Suprapubic skin (tissue), 4 donors: ENCODE results near the gene TOGARAM1. TPM values are rescaled to one million over a fixed set of nuclear protein-coding genes. Genes with fewer than 3 reads are reported as not detected.

Source experiments
- DNase-seq, 2 donors: peaks; one replicate each; pipeline ENCODE4 v3.0.0-alpha.2; 2019; ENCODE audit warnings: low spot score in 2 of 2
- H3K27ac ChIP-seq: fragments of 200-600 bp; sonication (generic); one replicate; pipeline ENCODE4 v1.5.1; 2019
- H3K27me3 ChIP-seq: fragments of 200-600 bp; sonication (generic); one replicate; pipeline ENCODE4 v1.5.1; 2019
- H3K36me3 ChIP-seq: fragments of 200-600 bp; sonication (generic); one replicate; pipeline ENCODE4 v1.5.1; 2019
- H3K4me1 ChIP-seq: fragments of 200-600 bp; sonication (generic); one replicate; pipeline ENCODE4 v1.5.1; 2019
- H3K4me3 ChIP-seq: fragments of 200-600 bp; sonication (generic); one replicate; pipeline ENCODE4 v1.5.1; 2019; ENCODE audit warnings: mild to moderate bottlenecking
- H3K9me3 ChIP-seq: fragments of 200-600 bp; sonication (generic); one replicate; pipeline ENCODE4 v1.5.1; 2019
- EP300 ChIP-seq: sonication (generic); formaldehyde crosslinking; IDR thresholded peaks from one replicate; pipeline ENCODE4 v1.6.1; 2017; ENCODE audit warnings: antibody characterized with exemption
- POLR2A ChIP-seq, 2 donors: fragments of 450-650 bp; IDR thresholded peaks; one replicate each; pipeline ENCODE4 v1.6.1; 2017; ENCODE audit warnings: antibody characterized with exemption in 2 of 2, mild to moderate bottlenecking in 2 of 2, moderate library complexity in 2 of 2
- POLR2AphosphoS5 ChIP-seq, 3 donors: sonication (generic); formaldehyde crosslinking; IDR thresholded peaks; one replicate each; pipeline ENCODE4 v1.6.1; 2017; ENCODE audit warnings: antibody characterized with exemption in 3 of 3
- WGBS: methylation state at CpG from one replicate; pipeline ENCODE4 v1.1.5; 2018; 5-methylcytosine and 5-hydroxymethylcytosine counted together
- total RNA-seq, 4 donors: library from RNA; depleted of rRNA; stranded (reverse); fragments of >200 nt; gene quantifications; one replicate each; pipeline ENCODE4 v1.1.0, GENCODE V29; 2016
- TF ChIP-seq, protein P1 (sequence below), 2 donors: fragments of 200-600 bp in 1 of 2; fragments of 450-650 bp in 1 of 2; sonication (generic) in 1 of 2; IDR thresholded peaks; one replicate each; pipeline ENCODE4 v1.5.1; 2016 to 2019; ENCODE audit warnings: antibody characterized with exemption in 2 of 2, mild to moderate bottlenecking in 1 of 2, moderate library complexity in 1 of 2

Gene TOGARAM1
- total RNA-seq, 4 donors from 2014 or later = 12.5 to 24.3 (median 14.2) TPM

DNA sequence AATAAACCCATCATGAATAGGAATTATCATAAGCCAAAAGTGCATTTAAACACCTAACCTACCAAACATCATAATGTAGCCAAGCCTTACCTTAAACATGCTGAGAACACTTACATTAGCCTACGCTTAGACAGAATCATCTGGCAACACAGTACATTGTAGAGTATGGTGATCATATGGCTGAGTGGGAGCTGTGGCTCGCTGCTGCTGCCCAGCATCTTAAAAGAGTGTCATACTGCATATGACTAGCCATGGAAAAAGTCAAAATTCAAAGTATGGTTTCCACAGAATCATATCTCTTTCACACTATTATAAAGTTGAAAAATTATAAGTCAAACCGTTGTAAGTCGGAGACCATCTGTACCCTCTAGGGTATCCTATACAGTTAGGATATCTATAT, 89.9 kb downstream of the TOGARAM1 start:
- peaks cover 73% of the 10 kb centered on the region for H3K36me3 ChIP-seq
- no peak overlapping the region for H3K4me3 ChIP-seq
- no peaks in the 10 kb centered on the region for H3K27me3 ChIP-seq
- no peak overlapping the region for H3K27ac ChIP-seq
- no peaks in the 10 kb centered on the region for H3K9me3 ChIP-seq
- 95% methylated on average over 4 of the region's 4 CpGs for WGBS
- no peaks in the 10 kb centered on the region for H3K4me1 ChIP-seq
- TF ChIP-seq POLR2A (IDR thresholded peaks at IDR 0.05) (no peak), EP300 (no peak), POLR2AphosphoS5 (IDR thresholded peaks at IDR 0.05) (no peak)
- TF ChIP-seq, protein P1, sequence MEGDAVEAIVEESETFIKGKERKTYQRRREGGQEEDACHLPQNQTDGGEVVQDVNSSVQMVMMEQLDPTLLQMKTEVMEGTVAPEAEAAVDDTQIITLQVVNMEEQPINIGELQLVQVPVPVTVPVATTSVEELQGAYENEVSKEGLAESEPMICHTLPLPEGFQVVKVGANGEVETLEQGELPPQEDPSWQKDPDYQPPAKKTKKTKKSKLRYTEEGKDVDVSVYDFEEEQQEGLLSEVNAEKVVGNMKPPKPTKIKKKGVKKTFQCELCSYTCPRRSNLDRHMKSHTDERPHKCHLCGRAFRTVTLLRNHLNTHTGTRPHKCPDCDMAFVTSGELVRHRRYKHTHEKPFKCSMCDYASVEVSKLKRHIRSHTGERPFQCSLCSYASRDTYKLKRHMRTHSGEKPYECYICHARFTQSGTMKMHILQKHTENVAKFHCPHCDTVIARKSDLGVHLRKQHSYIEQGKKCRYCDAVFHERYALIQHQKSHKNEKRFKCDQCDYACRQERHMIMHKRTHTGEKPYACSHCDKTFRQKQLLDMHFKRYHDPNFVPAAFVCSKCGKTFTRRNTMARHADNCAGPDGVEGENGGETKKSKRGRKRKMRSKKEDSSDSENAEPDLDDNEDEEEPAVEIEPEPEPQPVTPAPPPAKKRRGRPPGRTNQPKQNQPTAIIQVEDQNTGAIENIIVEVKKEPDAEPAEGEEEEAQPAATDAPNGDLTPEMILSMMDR (IDR thresholded peaks at IDR 0.05) = no peak
- DNase-seq = no peak

DNA sequence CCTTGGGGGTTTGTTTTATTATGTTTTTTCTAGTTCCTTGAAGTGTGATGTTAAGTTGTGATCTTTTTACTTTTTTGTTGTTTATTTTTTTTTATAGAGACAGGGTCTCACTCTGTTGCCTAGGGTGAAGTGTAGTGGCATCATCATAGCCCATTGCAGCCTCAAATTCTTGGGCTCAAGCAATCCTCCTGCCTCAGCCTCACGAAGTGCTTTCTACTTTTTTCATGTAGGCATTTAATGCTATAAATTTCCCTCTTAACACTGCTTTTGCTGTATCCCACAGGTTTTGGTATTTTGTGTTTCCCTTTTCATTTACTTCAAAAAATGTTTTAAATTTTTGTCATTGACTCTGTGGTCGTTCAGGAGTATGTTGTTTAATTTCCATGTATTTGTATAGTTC, 95.4 kb downstream of the TOGARAM1 start:
- H3K36me3 ChIP-seq = peaks cover 46% of the 10 kb centered on the region
- no peaks in the 10 kb centered on the region for H3K4me1 ChIP-seq
- no peaks in the 10 kb centered on the region for H3K27me3 ChIP-seq
- TF ChIP-seq POLR2AphosphoS5 (IDR thresholded peaks at IDR 0.05) (no peak), EP300 (no peak), POLR2A (IDR thresholded peaks at IDR 0.05) (no peak)
- TF ChIP-seq, protein P1 (IDR thresholded peaks at IDR 0.05) = no peak
- no peak overlapping the region for H3K4me3 ChIP-seq
- H3K27ac ChIP-seq = no peak overlapping the region
- no peak for DNase-seq
- WGBS = 96% methylated on average over 2 of the region's 2 CpGs
- H3K9me3 ChIP-seq = peaks cover 3% of the 10 kb centered on the region

GRCh38 chr14:45057881-45058364, 95.9 kb downstream of the TOGARAM1 start:
- Histone ChIP-seq H3K27ac (no peak overlapping the region), H3K36me3 (peaks cover 40% of the 10 kb centered on the region), H3K9me3 (peaks cover 3% of the 10 kb centered on the region), H3K4me3 (no peak overlapping the region), H3K27me3 (no peaks in the 10 kb centered on the region), H3K4me1 (no peaks in the 10 kb centered on the region)
- TF ChIP-seq, protein P1 (IDR thresholded peaks at IDR 0.05) = no peak
- TF ChIP-seq POLR2A (IDR thresholded peaks at IDR 0.05) = no peak
- TF ChIP-seq EP300 = no peak
- TF ChIP-seq POLR2AphosphoS5 (IDR thresholded peaks at IDR 0.05) = no peak
- DNase-seq = no peak

DNA sequence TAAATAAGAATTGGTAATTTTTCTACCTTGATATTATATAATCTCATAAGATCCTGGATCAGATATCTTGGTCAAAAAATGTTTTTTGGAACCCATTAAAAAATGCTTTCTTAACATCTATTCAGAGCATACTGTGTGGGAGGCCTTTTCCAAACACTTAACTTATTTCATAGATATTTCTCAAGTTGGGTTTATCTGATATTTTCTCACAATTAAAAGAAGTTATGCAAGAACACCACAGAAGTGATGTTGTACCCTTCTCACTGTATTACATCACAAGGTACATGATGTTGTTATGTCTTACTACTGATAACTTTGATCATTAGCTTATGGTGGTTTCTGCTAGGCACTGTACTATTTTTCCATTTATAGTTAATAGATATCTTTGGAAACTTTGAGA, 98.6 kb downstream of the TOGARAM1 start:
- H3K36me3 ChIP-seq = peaks cover 14% of the 10 kb centered on the region
- H3K9me3 ChIP-seq = peaks cover 3% of the 10 kb centered on the region
- H3K4me3 ChIP-seq = no peak overlapping the region
- no peak for DNase-seq
- no peaks in the 10 kb centered on the region for H3K4me1 ChIP-seq
- no peak overlapping the region for H3K27ac ChIP-seq
- TF ChIP-seq POLR2A (IDR thresholded peaks at IDR 0.05) = no peak
- TF ChIP-seq POLR2AphosphoS5 (IDR thresholded peaks at IDR 0.05) = no peak
- no peak for TF ChIP-seq EP300
- TF ChIP-seq, protein P1 (IDR thresholded peaks at IDR 0.05) = no peak
- H3K27me3 ChIP-seq = no peaks in the 10 kb centered on the region

- peaks cover 19% of the 10 kb centered on the region for H3K36me3 ChIP-seq
- H3K27ac ChIP-seq = no peak overlapping the region
- no peaks in the 10 kb centered on the region for H3K4me1 ChIP-seq
- WGBS = 68% methylated on average over 3 of the region's 3 CpGs
- TF ChIP-seq POLR2A (IDR thresholded peaks at IDR 0.05) = no peak
- TF ChIP-seq POLR2AphosphoS5 (IDR thresholded peaks at IDR 0.05) = no peak
- TF ChIP-seq, protein P1 (IDR thresholded peaks at IDR 0.05) = no peak
- no peak for TF ChIP-seq EP300
- no peak overlapping the region for H3K4me3 ChIP-seq
- H3K9me3 ChIP-seq = peaks cover 3% of the 10 kb centered on the region
- DNase-seq = no peak
- no peaks in the 10 kb centered on the region for H3K27me3 ChIP-seq
Measured at GRCh38 chr14:45065540-45065939, 103.5 kb downstream of the TOGARAM1 start.
